IPS-11a (cell line): ENCODE data around the gene CCSAP.
"Not testable (repeated sequence)": the region's sequence is repeated elsewhere in the genome, so short reads cannot be mapped to it uniquely, and the experiment has no call there.

Source experiments
- H3K4me3 ChIP-seq: one replicate; pipeline ENCODE4 v1.5.1; 2013; ENCODE audit warnings: low read depth, low read length, control low read depth

Gene CCSAP, protein sequence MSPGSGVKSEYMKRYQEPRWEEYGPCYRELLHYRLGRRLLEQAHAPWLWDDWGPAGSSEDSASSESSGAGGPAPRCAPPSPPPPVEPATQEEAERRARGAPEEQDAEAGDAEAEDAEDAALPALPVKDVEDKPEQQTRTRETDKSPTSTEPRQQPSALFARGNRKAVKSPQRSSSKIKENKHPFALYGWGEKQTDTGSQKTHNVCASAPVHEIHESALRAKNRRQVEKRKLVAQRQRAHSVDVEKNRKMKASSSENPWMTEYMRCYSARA

GRCh38 chr1:229342656-229343569 is at the start of gene CCSAP:
TSS of gene CCSAP (minus strand) at chr1:229343047. CDS start at chr1:229342465, 582 bp downstream.
- peak within 1 kb of the TSS; percentile 74 for H3K4me3 ChIP-seq

- H3K4me3 ChIP-seq, result no peak overlapping the region
These were observed 47.3 kb upstream of the CCSAP start for GRCh38 chr1:229390130-229390529.

DNA sequence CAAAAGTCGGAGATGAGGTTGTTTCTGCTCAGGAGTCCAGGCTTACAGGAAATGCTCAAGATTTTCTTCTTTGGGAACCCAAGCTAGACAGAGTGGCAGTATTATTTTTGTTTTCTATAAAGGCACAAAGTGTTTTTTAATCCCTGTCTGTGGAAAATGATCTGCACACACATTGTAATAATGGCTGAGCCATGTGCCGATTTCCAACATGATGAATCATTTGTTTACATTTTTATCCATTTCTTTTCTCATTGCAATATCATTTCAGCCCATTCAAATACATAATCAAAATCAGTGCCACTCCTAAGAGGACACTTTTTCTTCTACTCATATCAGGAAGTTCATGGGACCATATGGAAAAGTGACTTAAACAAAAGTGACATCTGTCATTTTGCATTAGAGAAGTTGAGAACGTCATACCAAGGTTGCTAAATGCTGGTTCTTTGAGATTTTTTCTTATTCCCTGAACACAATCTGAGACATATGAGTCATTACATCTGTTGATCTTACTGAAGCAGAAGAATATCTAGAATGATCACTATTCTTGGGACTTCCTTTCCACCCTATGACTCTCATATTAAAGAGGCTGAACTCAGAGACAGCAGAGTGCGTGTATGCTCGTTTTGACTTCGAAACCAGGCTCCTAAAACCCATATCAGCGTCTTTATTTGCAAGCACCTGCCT is 46.2 kb upstream of the CCSAP start:
- no peak overlapping the region for H3K4me3 ChIP-seq

DNA sequence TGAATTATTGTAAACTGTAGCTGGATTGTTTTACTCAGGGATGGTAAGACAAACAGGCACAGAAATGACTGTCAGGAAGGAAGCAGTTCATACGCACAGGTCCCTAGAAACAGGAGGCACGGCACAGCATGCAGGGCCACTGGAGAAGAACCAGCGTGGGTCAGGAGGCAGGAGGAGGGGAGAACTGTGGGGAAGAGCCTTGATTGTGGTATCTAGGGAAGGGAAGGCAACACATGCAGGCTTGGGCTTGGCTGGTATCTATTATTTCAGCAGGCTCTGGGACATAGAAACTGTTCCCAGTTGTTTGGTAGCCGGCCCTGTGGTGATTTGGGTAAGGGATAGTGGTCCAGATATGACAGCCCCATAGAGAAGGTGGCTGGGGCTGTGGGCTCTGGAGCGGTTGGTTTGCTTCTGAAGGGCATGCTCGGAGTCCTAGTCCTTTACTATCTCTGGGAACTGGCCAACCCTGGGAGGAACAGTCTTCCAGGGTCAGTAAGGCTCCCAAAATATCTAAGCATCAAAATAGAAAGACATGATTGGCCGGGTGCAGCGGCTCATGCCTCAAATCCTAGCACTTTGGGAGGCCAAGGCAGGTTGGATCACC is 43.1 kb upstream of the CCSAP start:
- H3K4me3 ChIP-seq, result no peak overlapping the region

- H3K4me3 ChIP-seq, result no peak overlapping the region
These were observed 42.0 kb upstream of the CCSAP start for GRCh38 chr1:229384822-229385221.

GRCh38 chr1:229383961-229384360 is 41.1 kb upstream of the CCSAP start:
- H3K4me3 ChIP-seq, result no peak overlapping the region

- no peak overlapping the region for H3K4me3 ChIP-seq
These were observed 40.3 kb upstream of the CCSAP start for GRCh38 chr1:229383188-229383587.

DNA sequence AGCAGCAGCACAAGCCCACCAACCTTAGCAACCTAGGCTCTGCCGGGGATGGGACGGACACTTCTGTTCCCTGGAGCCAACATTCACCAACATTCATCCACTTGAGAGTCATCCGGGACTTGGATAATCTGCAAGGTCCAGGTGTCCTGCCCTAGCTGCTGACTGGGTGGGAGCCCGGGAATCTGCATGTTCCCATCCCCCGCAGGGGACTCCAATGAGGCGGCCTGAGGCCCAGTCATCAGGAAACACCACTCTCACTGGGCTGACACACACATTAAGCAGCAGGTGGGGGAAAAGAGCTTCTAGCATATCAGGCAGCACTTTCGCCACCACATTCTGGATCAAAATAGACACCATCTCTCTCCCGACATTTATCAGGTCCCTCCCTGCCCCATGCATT is 38.4 kb upstream of the CCSAP start:
- no peak overlapping the region for H3K4me3 ChIP-seq

GRCh38 chr1:229380536-229381160 is 37.8 kb upstream of the CCSAP start:
- no peak overlapping the region for H3K4me3 ChIP-seq

GRCh38 chr1:229379846-229380245 is 37.0 kb upstream of the CCSAP start:
- H3K4me3 ChIP-seq, result no peak overlapping the region

DNA sequence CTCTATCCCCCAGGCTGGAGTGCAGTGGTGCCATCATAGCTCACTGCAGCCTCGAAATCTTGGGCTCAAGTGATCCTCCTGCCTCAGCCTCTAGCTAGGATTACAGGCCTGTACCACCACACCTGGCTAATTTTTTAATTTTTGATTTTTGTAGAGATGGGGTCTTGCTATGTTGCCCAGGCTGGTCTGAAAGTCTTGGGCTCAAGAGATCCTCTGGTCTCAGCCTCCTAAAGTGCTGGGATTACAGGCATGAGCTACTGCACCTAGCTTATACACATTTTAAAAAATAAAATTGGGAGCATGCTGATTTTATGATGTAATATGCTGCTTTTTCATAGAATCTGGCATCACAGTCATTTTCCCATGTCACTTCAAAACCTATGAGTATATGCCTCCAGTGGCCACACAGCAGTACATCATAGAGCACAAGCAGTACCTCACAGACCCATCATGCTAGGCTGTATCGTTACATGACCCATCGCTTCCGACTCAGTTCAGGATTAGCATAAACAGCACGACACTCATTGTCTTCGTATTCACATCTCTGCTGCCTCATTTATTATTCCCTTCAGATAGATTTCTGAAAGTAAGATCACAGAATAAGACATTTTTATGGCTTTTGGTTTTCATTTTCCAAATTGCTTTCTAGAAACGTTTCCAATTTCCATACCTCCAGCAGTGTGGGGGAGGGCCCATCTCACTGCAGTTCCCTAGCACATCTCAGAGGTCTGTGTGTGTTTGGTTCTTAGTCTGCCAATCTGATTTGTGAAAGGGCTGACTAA is 35.9 kb upstream of the CCSAP start:
- no peak overlapping the region for H3K4me3 ChIP-seq

- not testable (repeated sequence) for H3K4me3 ChIP-seq
These were observed 35.2 kb upstream of the CCSAP start for GRCh38 chr1:229378035-229378434.

DNA sequence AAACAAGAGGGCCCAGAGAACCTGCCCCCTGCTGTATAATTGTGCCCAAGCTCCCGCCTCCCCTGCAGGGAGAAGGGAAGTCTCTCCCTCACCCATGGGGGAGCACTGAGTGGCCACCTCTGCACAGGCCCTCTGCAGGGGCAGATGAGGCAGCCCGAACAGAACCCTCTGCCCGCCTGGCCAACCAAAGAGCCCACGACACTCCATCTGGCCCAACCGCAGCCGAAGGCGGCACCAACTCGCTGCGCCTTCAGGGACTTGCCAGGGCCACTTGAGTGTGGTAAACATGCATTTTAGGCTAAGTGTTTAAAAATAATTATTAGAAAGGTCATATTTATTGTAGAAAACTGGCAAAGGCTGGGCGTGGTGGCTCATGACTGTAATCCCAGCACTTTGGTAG is 34.6 kb upstream of the CCSAP start:
- H3K4me3 ChIP-seq, result no peak overlapping the region

DNA sequence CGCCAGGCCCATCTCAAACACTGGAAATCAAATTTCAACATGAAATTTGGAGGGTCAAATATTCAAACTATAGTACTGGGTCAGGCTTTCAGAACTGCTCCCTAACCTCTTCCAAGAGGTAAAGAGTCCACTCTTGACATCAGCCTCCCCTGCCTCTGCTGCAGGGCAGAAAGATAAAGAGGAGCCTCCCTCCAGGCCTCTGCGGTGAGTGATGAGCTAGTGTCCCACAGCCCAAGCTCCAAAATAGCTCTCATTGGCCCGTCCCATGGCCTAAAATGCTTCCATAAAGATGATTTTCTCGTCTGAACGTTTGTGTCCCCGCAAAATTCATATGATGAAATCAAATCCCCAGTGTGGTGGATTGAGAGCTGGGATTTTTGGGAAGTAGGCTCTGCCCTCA is 33.7 kb upstream of the CCSAP start:
- H3K4me3 ChIP-seq, result no peak overlapping the region

DNA sequence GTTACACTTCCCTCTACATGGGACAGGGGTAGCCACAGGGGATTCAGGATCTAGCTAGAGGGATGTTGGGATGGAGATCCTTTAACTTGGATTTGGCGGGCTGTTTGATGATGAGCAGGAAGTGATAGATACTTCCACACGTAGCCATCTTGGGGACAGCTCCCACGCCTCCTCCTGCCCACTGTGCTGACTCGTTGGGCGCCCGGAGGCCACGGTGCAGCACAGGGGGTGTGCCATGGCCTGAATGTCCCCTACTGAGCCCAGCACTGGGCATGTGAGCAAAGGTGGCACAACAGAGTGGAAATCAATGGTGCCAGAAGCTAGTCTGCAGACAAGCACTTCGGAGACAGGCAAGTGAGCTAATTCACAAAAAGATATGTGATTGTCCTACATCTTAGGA is 31.6 kb upstream of the CCSAP start:
- H3K4me3 ChIP-seq, result no peak overlapping the region

- no peak overlapping the region for H3K4me3 ChIP-seq
These were observed 30.5 kb upstream of the CCSAP start for GRCh38 chr1:229373395-229373794.

GRCh38 chr1:229372251-229372650 is 29.4 kb upstream of the CCSAP start:
- no peak overlapping the region for H3K4me3 ChIP-seq

- no peak overlapping the region for H3K4me3 ChIP-seq
These were observed 28.8 kb upstream of the CCSAP start for GRCh38 chr1:229371624-229372023.

DNA sequence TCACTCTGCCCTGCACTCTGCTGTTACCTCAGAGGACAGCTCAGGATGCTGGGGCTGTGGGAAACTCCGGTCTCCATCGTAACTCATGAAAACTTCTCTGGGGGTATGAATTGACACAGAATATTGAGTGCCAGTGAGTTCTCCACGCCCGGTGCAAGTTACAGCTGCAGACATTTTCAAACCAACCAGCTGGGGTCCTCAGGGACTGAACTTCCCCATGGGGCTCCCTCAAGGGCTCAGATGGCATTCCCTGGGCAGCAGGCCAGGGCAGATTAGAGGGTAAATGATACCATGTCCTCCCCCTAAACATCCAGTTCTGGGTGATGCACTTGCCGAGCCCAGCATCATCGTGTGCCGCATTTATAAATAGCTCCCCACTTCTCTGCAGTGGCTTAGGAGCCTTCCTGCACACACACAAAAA is 27.8 kb upstream of the CCSAP start:
- H3K4me3 ChIP-seq, result no peak overlapping the region

DNA sequence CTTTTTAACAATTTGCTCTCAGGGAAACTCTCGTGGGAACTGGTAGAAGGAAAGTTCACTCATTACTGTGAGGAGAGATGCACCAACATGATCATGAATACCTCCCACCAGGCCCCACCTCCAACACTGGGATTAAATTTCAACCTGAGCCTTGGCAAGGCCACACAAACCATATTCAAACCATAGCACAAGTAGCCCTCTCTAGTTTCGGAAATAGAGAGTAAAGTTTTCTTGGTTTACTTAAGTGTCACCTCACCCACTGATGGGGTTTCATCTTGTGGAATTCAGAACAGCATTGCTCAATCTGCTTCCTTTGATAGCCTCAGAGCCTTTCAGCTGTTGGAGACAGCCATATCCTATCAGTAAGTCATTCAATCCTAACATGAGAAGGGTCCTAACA is 25.5 kb upstream of the CCSAP start:
- no peak overlapping the region for H3K4me3 ChIP-seq
